MM.1S (cell line): ENCODE results near the gene RNLS.

Source experiments
- DNase-seq: peaks from one replicate; pipeline ENCODE4 v3.0.0-alpha.2; 2015
- H2AFZ ChIP-seq: fragments of 300-600 bp; sonication (generic); 2 replicates; pipeline ENCODE4 v1.6.0; 2016; ENCODE audit warnings: antibody characterized with exemption, low read length
- H3F3A ChIP-seq: fragments of 300-600 bp; sonication (generic); 2 replicates; pipeline ENCODE4 v1.6.1; 2016; ENCODE audit warnings: mild to moderate bottlenecking, antibody characterized with exemption, low read length, moderate library complexity, mixed read lengths; ENCODE audit not compliant: insufficient read depth
- H3K27ac ChIP-seq: fragments of 300-600 bp; sonication (generic); 2 replicates; pipeline ENCODE4 v1.5.1; 2016; ENCODE audit warnings: mild to moderate bottlenecking, low read length
- H3K27me3 ChIP-seq: fragments of 300-600 bp; sonication (generic); replicated peaks from 2 replicates; pipeline ENCODE4 v1.6.0; 2016; ENCODE audit warnings: low read length; ENCODE audit not compliant: insufficient read depth
- H3K36me3 ChIP-seq: fragments of 300-600 bp; sonication (generic); replicated peaks from 2 replicates; pipeline ENCODE4 v1.6.1; 2016; ENCODE audit warnings: mild to moderate bottlenecking, low read length, mixed read lengths; ENCODE audit not compliant: insufficient read depth
- H3K4me1 ChIP-seq: fragments of 300-600 bp; sonication (generic); 2 replicates; pipeline ENCODE4 v1.6.1; 2016; ENCODE audit warnings: low read length, mixed read lengths
- H3K4me2 ChIP-seq: fragments of 300-600 bp; sonication (generic); 2 replicates; pipeline ENCODE4 v1.6.0; 2016; ENCODE audit warnings: low read depth, low read length
- H3K4me3 ChIP-seq: fragments of 300-600 bp; sonication (generic); 2 replicates; pipeline ENCODE4 v1.5.1; 2016; ENCODE audit warnings: low read length, mixed read lengths
- H3K79me2 ChIP-seq: fragments of 300-600 bp; sonication (generic); 2 replicates; pipeline ENCODE4 v1.6.1; 2016; ENCODE audit warnings: mixed run types, low read length, mixed read lengths
- H3K9ac ChIP-seq: fragments of 300-600 bp; sonication (generic); 2 replicates; pipeline ENCODE4 v1.6.1; 2016; ENCODE audit warnings: low read length, mixed read lengths
- H3K9me2 ChIP-seq: fragments of 300-600 bp; sonication (generic); replicated peaks from 2 replicates; pipeline ENCODE4 v1.6.1; 2016; ENCODE audit warnings: mild to moderate bottlenecking, low read length, mixed read lengths; ENCODE audit not compliant: insufficient read depth
- H3K9me3 ChIP-seq: fragments of 300-600 bp; sonication (generic); replicated peaks from 2 replicates; pipeline ENCODE4 v1.6.1; 2016; ENCODE audit warnings: mild to moderate bottlenecking, low read length, mixed read lengths; ENCODE audit not compliant: insufficient read depth
- H4K20me1 ChIP-seq: fragments of 300-600 bp; sonication (generic); 2 replicates; pipeline ENCODE4 v1.6.1; 2016; ENCODE audit warnings: mild to moderate bottlenecking, low read length, moderate library complexity, mixed read lengths; ENCODE audit not compliant: insufficient read depth
- EZH2 ChIP-seq: fragments of 300-600 bp; sonication (generic); optimal IDR thresholded peaks from 2 replicates; pipeline ENCODE3; 2017; ENCODE audit warnings: low read depth, mild to moderate bottlenecking, antibody characterized with exemption, low read length, mixed read lengths
- EZH2phosphoT487 ChIP-seq: fragments of 300-600 bp; sonication (generic); IDR thresholded peaks from 2 replicates; pipeline ENCODE4 v1.6.1; 2018; ENCODE audit warnings: antibody characterized with exemption, low read length
- TF ChIP-seq, protein P1 (sequence below): fragments of 300-600 bp; sonication (generic); IDR thresholded peaks from 2 replicates; pipeline ENCODE4 v1.5.1; 2016; ENCODE audit warnings: antibody characterized with exemption, low read length, mixed read lengths

Gene RNLS

DNA sequence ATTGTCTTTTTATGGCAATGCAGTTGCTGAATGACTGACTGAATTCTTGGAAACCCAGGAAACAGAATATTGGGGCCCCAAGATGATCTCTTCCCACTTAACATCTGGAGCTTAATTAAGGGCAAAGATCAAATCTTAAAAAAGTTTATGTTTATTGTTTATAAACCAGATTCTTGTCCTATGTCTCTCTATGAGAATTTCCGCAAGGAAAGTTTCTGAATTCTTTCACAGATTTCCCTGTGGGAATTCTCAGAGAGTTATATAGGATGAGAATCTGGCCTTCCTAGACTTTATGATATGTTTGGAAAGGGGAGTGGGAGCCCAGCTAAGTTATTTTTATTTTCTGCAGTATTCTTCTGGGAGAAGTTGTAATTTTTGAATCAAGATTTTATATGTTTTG lies 166.3 kb downstream of the RNLS start:
- Histone ChIP-seq H4K20me1 (no peaks in the 10 kb centered on the region), H3K79me2 (no peaks in the 10 kb centered on the region), H3K4me3 (no peak overlapping the region), H3F3A (peaks cover 5% of the 10 kb centered on the region; the same call in 1 of the 2 replicates), H3K4me2 (no peak overlapping the region), H3K27ac (no peak overlapping the region), H3K9ac (no peak overlapping the region), H3K27me3 (no peaks in the 10 kb centered on the region), H2AFZ (no peak overlapping the region), H3K9me3 (no peaks in the 10 kb centered on the region), H3K36me3 (no peaks in the 10 kb centered on the region), H3K4me1 (peaks cover 16% of the 10 kb centered on the region), H3K9me2 (no peaks in the 10 kb centered on the region)
- no peak for DNase-seq
- TF ChIP-seq EZH2 (no peak), EZH2phosphoT487 (no peak)
- TF ChIP-seq, protein P1, sequence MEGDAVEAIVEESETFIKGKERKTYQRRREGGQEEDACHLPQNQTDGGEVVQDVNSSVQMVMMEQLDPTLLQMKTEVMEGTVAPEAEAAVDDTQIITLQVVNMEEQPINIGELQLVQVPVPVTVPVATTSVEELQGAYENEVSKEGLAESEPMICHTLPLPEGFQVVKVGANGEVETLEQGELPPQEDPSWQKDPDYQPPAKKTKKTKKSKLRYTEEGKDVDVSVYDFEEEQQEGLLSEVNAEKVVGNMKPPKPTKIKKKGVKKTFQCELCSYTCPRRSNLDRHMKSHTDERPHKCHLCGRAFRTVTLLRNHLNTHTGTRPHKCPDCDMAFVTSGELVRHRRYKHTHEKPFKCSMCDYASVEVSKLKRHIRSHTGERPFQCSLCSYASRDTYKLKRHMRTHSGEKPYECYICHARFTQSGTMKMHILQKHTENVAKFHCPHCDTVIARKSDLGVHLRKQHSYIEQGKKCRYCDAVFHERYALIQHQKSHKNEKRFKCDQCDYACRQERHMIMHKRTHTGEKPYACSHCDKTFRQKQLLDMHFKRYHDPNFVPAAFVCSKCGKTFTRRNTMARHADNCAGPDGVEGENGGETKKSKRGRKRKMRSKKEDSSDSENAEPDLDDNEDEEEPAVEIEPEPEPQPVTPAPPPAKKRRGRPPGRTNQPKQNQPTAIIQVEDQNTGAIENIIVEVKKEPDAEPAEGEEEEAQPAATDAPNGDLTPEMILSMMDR = no peak

DNA sequence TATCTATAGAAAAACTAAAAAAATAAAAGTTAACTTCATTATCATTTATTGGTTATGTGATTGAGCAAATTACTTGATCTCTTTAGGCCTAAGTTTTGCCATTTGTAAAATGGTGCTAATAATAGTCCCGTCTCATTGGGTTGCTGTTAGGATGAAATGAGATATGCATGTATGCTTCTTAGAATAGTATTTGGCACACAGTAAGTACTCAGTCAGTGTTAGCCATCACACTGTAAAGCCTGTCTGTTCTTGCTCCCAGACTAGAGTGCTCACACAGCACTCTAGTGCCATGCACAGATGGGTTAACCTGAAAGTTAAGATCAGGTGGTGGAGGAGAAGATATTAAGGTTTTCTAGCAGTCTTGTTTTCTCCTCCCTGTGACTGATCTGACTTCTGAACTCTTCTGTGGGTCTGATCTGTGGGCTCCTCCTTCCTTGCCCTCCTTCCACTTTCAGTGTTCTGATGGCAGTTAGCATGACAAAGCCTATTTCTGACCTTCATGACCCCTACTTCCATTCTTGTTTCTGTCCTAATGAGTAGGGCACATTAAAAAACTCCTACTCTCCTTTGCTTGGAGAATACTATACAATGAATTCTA lies 167.5 kb downstream of the RNLS start:
- no peaks in the 10 kb centered on the region for H4K20me1 ChIP-seq
- H3K27ac ChIP-seq = peak overlapping the region; percentile 14; the same call in 1 of the 2 replicates
- no peaks in the 10 kb centered on the region for H3K36me3 ChIP-seq
- H3K4me3 ChIP-seq = no peak overlapping the region
- TF ChIP-seq EZH2phosphoT487 (no peak), EZH2 (no peak)
- TF ChIP-seq, protein P1 = no peak
- DNase-seq = peak; percentile 76
- peaks cover 27% of the 10 kb centered on the region for H3K4me1 ChIP-seq
- H3F3A ChIP-seq = peaks cover 5% of the 10 kb centered on the region; the same call in 1 of the 2 replicates
- peak overlapping the region; percentile 19; the same call in 1 of the 2 replicates for H3K4me2 ChIP-seq
- H3K27me3 ChIP-seq = no peaks in the 10 kb centered on the region
- no peak overlapping the region for H2AFZ ChIP-seq
- no peaks in the 10 kb centered on the region for H3K9me2 ChIP-seq
- no peaks in the 10 kb centered on the region for H3K9me3 ChIP-seq
- H3K9ac ChIP-seq = no peak overlapping the region
- no peaks in the 10 kb centered on the region for H3K79me2 ChIP-seq

DNA sequence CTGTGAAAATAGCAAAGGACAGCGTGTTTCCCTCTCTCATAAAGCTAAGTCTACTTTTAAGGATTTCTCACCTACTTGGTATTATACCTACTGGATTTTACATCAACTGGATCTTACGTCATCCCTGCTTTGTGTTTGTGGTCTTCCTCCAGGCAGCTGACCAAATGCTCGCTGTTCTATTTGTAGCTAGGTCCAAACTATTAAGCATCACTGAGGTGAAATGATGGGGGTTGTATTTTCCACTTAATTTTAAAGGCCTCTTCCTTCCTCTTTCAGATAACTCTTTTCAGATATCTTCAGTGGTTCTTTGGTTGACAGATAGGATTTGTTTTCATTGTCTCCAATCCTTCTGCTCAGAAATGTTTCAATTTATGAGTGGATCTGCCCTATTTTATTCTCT lies 169.7 kb downstream of the RNLS start:
- H3K9me2 ChIP-seq = no peaks in the 10 kb centered on the region
- no peak overlapping the region for H3K4me3 ChIP-seq
- no peak overlapping the region for H2AFZ ChIP-seq
- DNase-seq = no peak
- no peak overlapping the region for H3K9ac ChIP-seq
- H3K27ac ChIP-seq = no peak overlapping the region
- H3F3A ChIP-seq = peaks cover 10% of the 10 kb centered on the region; the same call in 1 of the 2 replicates
- H3K9me3 ChIP-seq = no peaks in the 10 kb centered on the region
- H3K27me3 ChIP-seq = no peaks in the 10 kb centered on the region
- no peaks in the 10 kb centered on the region for H3K36me3 ChIP-seq
- TF ChIP-seq, protein P1 = no peak
- TF ChIP-seq EZH2 = no peak
- no peak for TF ChIP-seq EZH2phosphoT487
- no peaks in the 10 kb centered on the region for H3K79me2 ChIP-seq
- peaks cover 41% of the 10 kb centered on the region for H3K4me1 ChIP-seq
- H4K20me1 ChIP-seq = no peaks in the 10 kb centered on the region
- H3K4me2 ChIP-seq = no peak overlapping the region
